ENCODE results near the gene PRELP.

The PRELP gene

DNA sequence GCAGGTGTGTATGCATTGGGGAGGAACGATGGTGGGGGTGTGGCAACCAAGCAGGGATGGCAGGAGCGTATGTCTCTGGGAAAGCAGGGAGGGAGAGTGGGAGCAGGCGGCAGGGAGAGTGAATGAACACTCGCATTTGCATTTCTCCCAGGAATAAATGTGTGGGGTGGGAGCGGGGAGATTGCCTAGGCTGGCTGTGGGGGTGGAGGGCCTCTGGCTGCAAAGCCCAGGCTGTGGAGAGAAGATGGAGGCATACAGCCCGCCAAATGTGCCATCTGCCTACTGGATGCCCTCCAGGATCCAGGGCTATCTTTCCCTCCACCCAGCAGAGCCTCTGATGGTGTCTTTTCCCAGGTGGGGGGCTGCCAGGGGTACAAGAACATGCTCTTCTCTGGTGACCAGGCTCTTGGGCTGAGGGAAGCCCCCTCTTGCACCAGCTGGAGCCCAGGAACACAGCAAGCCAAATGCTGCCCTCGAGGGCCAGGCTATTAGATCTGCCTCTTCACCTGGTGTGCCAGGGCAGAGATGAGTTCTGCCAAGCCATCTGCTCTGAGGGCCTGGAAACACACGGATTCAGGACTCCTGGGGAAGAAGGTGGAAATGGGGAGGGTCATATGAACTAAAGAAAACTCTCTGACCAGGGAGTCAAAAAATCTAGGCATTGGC, 16.6 kb downstream of the PRELP start:
- TF ChIP-seq TEAD4 (IDR thresholded peaks at IDR 0.05) (no peak), NFIC (IDR thresholded peaks at IDR 0.05) (no peak)

DNA sequence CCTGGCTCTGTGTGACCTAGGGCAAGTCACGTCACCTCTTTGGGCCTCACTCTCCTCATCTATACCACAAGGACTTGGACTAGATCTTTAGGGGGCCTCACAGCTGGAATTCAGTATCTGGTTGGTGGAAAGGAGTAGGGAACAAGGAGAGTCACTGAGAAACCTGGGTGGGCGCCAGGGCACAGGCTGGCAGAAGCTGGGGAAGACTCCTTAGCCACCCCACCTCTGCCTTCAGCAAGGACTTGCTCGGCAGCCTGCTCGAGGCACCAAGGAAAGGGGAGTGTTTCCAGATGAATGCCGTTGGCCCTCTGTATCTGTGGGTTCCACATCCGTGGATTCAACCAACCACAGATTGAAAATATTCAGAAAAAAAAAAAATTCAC, 17.1 kb downstream of the PRELP start:
- TF ChIP-seq ZBTB7A (IDR thresholded peaks at IDR 0.05; ENCODE audit: low read depth) = no peak
- TF ChIP-seq, protein P1, sequence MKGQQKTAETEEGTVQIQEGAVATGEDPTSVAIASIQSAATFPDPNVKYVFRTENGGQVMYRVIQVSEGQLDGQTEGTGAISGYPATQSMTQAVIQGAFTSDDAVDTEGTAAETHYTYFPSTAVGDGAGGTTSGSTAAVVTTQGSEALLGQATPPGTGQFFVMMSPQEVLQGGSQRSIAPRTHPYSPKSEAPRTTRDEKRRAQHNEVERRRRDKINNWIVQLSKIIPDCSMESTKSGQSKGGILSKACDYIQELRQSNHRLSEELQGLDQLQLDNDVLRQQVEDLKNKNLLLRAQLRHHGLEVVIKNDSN (IDR thresholded peaks at IDR 0.05) = no peak
- TF ChIP-seq CEBPB (IDR thresholded peaks at IDR 0.05) = no peak
- TF ChIP-seq YY1 (IDR thresholded peaks at IDR 0.05; ENCODE audit: low read depth) = no peak
- no peak for TF ChIP-seq EGR1 (IDR thresholded peaks at IDR 0.05)
- no peak for TF ChIP-seq TCF12 (IDR thresholded peaks at IDR 0.05; ENCODE audit: low read depth)
- TF ChIP-seq, protein P2, sequence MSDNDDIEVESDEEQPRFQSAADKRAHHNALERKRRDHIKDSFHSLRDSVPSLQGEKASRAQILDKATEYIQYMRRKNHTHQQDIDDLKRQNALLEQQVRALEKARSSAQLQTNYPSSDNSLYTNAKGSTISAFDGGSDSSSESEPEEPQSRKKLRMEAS (IDR thresholded peaks at IDR 0.05) = no peak
- TF ChIP-seq TAF1 (IDR thresholded peaks at IDR 0.05; ENCODE audit: low read depth) = no peak
- TF ChIP-seq RAD21 (IDR thresholded peaks at IDR 0.05; ENCODE audit: low read depth) = no peak
- TF ChIP-seq TEAD4 (IDR thresholded peaks at IDR 0.05) = no peak
- no peak for TF ChIP-seq CREB1 (IDR thresholded peaks at IDR 0.05; ENCODE audit: low read depth)
- TF ChIP-seq NFIC (IDR thresholded peaks at IDR 0.05) = no peak
- TF ChIP-seq FOXM1 (IDR thresholded peaks at IDR 0.05; ENCODE audit: borderline replicate concordance, low read depth) = no peak
- TF ChIP-seq, protein P3, sequence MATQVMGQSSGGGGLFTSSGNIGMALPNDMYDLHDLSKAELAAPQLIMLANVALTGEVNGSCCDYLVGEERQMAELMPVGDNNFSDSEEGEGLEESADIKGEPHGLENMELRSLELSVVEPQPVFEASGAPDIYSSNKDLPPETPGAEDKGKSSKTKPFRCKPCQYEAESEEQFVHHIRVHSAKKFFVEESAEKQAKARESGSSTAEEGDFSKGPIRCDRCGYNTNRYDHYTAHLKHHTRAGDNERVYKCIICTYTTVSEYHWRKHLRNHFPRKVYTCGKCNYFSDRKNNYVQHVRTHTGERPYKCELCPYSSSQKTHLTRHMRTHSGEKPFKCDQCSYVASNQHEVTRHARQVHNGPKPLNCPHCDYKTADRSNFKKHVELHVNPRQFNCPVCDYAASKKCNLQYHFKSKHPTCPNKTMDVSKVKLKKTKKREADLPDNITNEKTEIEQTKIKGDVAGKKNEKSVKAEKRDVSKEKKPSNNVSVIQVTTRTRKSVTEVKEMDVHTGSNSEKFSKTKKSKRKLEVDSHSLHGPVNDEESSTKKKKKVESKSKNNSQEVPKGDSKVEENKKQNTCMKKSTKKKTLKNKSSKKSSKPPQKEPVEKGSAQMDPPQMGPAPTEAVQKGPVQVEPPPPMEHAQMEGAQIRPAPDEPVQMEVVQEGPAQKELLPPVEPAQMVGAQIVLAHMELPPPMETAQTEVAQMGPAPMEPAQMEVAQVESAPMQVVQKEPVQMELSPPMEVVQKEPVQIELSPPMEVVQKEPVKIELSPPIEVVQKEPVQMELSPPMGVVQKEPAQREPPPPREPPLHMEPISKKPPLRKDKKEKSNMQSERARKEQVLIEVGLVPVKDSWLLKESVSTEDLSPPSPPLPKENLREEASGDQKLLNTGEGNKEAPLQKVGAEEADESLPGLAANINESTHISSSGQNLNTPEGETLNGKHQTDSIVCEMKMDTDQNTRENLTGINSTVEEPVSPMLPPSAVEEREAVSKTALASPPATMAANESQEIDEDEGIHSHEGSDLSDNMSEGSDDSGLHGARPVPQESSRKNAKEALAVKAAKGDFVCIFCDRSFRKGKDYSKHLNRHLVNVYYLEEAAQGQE (IDR thresholded peaks at IDR 0.05; ENCODE audit: low read depth) = no peak
- no peak for TF ChIP-seq EP300 (IDR thresholded peaks at IDR 0.05; ENCODE audit: borderline replicate concordance)

DNA sequence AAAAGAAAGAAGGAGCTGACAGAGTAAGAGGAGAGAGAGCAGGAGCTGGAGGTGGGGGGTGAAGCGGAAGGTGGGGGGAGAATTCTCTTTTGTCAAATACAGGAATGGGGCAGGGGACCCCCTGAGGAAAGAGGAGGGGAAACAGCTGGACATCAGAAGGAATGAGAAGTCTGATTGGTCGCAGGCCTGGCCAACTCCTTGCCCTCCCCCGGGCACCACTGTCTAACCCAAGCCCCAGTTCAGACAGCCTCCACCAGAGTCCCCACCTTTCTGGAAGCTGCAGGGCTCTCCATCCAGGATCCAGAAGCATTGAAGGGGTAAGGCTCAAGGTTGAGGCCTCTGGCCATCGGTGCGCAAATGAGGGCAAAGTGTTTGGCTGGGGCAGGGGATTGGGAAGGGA, 18.3 kb downstream of the PRELP start, which contains the start of gene OPTC:
TSS of gene OPTC (plus strand) at position 253 of the 400 bp plus-strand sequence. CDS start 1,853 bp downstream, outside the sequence.
- no peak for TF ChIP-seq ZBTB7A (IDR thresholded peaks at IDR 0.05; ENCODE audit: low read depth)
- TF ChIP-seq, protein P1 (IDR thresholded peaks at IDR 0.05) = no peak
- no peak for TF ChIP-seq TAF1 (IDR thresholded peaks at IDR 0.05; ENCODE audit: low read depth)
- TF ChIP-seq, protein P3 (IDR thresholded peaks at IDR 0.05; ENCODE audit: low read depth) = no peak
- TF ChIP-seq YY1 (IDR thresholded peaks at IDR 0.05; ENCODE audit: low read depth) = no peak
- TF ChIP-seq CEBPB (IDR thresholded peaks at IDR 0.05) = no peak
- no peak for TF ChIP-seq TEAD4 (IDR thresholded peaks at IDR 0.05)
- no peak for TF ChIP-seq CREB1 (IDR thresholded peaks at IDR 0.05; ENCODE audit: low read depth)
- TF ChIP-seq, protein P2 (IDR thresholded peaks at IDR 0.05) = no peak
- no peak for TF ChIP-seq NFIC (IDR thresholded peaks at IDR 0.05)
- no peak for TF ChIP-seq FOXM1 (IDR thresholded peaks at IDR 0.05; ENCODE audit: borderline replicate concordance, low read depth)
- TF ChIP-seq EGR1 (IDR thresholded peaks at IDR 0.05) = no peak
- TF ChIP-seq TCF12 (IDR thresholded peaks at IDR 0.05; ENCODE audit: low read depth) = no peak
- no peak for TF ChIP-seq RAD21 (IDR thresholded peaks at IDR 0.05; ENCODE audit: low read depth)
- TF ChIP-seq EP300 (IDR thresholded peaks at IDR 0.05; ENCODE audit: borderline replicate concordance) = no peak

DNA sequence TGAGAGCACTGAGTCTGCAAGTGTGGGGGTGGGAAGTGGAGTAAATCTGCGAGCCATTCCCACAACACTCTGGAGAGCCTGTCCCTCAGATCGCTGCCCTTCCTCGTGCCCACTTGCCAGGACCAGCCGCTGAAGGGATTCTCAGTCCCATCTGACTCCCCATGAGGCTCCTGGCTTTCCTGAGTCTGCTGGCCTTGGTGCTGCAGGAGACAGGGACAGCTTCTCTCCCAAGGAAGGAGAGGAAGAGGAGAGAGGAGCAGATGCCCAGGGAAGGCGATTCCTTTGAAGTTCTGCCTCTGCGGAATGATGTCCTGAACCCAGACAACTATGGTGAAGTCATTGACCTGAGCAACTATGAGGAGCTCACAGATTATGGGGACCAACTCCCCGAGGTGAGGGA, 20.2 kb downstream of the PRELP start:
- TF ChIP-seq, protein P3 (IDR thresholded peaks at IDR 0.05; ENCODE audit: low read depth) = peak; percentile 45
- TF ChIP-seq, protein P1 (IDR thresholded peaks at IDR 0.05) = no peak
- TF ChIP-seq TEAD4 (IDR thresholded peaks at IDR 0.05) (no peak), CREB1 (IDR thresholded peaks at IDR 0.05; ENCODE audit: low read depth) (no peak), CEBPB (IDR thresholded peaks at IDR 0.05) (no peak)
- TF ChIP-seq, protein P2 (IDR thresholded peaks at IDR 0.05) = no peak

All from Ishikawa (cell line).